Smooth muscle cell (in vitro differentiated cells): ENCODE results near the gene GALNT2. TPM values are rescaled to one million over a fixed set of nuclear protein-coding genes. Genes with fewer than 3 reads are reported as not detected.

Experiments used
- DNase-seq: peaks from one replicate; lab custom pipeline; 2025; ENCODE audit not compliant: unreplicated experiment; lab: John Stamatoyannopoulos, UW
- H2AFZ ChIP-seq: fragments of 200-600 bp; sonication (generic); 2 replicates; pipeline ENCODE4 v1.6.0; 2016; ENCODE audit warnings: antibody characterized with exemption, low read depth, mild to moderate bottlenecking
- H3F3A ChIP-seq: fragments of 200-600 bp; sonication (generic); 2 replicates; pipeline ENCODE4 v1.6.0; 2017; ENCODE audit warnings: antibody characterized with exemption, low read depth
- H3K27ac ChIP-seq: fragments of 200-600 bp; sonication (generic); 2 replicates; pipeline ENCODE4 v1.5.1; 2016; ENCODE audit warnings: low read depth, mild to moderate bottlenecking
- H3K27me3 ChIP-seq: fragments of 200-600 bp; sonication (generic); 2 replicates; pipeline ENCODE4 v1.6.1; 2016; ENCODE audit warnings: low read depth, mild to moderate bottlenecking
- H3K36me3 ChIP-seq: fragments of 200-600 bp; sonication (generic); 2 replicates; pipeline ENCODE4 v1.5.1; 2016; ENCODE audit warnings: low read depth
- H3K4me1 ChIP-seq: fragments of 200-600 bp; sonication (generic); 2 replicates; pipeline ENCODE4 v1.5.1; 2016; ENCODE audit warnings: low read depth
- H3K4me2 ChIP-seq: fragments of 200-600 bp; sonication (generic); 2 replicates; pipeline ENCODE4 v1.6.0; 2016; ENCODE audit warnings: mild to moderate bottlenecking
- H3K4me3 ChIP-seq: fragments of 200-600 bp; sonication (generic); 2 replicates; pipeline ENCODE4 v1.5.1; 2016; ENCODE audit warnings: mild to moderate bottlenecking
- H3K79me2 ChIP-seq: fragments of 200-600 bp; sonication (generic); 2 replicates; pipeline ENCODE4 v1.6.0; 2016; ENCODE audit warnings: low read depth, mild to moderate bottlenecking
- H3K9ac ChIP-seq: fragments of 200-600 bp; sonication (generic); 2 replicates; pipeline ENCODE4 v1.6.0; 2016; ENCODE audit warnings: low read depth
- H3K9me3 ChIP-seq: fragments of 200-600 bp; sonication (generic); replicated peaks from 2 replicates; pipeline ENCODE4 v1.5.1; 2016; ENCODE audit warnings: low read depth
- H4K20me1 ChIP-seq: fragments of 200-600 bp; sonication (generic); 2 replicates; pipeline ENCODE4 v1.6.0; 2016; ENCODE audit warnings: low read depth
- WGBS: methylation state at CpG from one replicate; pipeline ENCODE4 v1.1.7; 2016; ENCODE audit warnings: low lambda C conversion rate; 5-methylcytosine and 5-hydroxymethylcytosine counted together
- polyA plus RNA-seq: library from polyadenylated mRNA; unstranded; fragments of >200 nt; fragmentation: Nextera tagmentation; extraction: Ambion mirVana; gene quantifications from 2 replicates; pipeline ENCODE4 v1.2.1, GENCODE V29; 2016
- total RNA-seq: library from RNA; depleted of rRNA; stranded (reverse); fragments of >200 nt; gene quantifications from 2 replicates; pipeline ENCODE4 v1.2.3, GENCODE V29; 2014
- TF ChIP-seq, protein P1 (sequence below): fragments of 200-600 bp; sonication (generic); IDR thresholded peaks from 2 replicates; pipeline ENCODE4 v1.5.1; 2017; ENCODE audit warnings: borderline replicate concordance, mild to moderate bottlenecking, antibody characterized with exemption; ENCODE audit not compliant: insufficient read depth, poor library complexity, severe bottlenecking

Gene GALNT2
- total and polyA plus RNA-seq, 2 experiments from 2014 or later: 76.4 to 152 TPM

DNA sequence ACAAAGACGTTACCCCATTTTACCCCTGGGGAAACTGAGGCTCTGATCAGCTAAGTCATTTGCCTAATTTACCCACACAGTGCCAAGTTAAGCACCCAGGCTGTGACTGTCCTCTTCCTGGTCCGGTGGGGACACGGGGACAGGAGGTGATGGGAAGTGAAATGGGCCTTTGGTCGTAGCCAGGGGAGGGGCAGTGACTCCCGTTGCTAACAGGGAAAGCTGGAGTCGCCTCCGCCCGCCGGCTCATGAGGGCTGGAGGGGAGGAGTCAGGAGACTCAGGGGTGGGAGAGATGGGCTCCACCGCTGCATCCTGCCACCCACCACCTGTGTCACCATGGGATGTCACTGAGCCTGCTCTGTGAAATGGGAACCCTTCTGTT is 219.8 kb downstream of the GALNT2 start:
- no peak for DNase-seq
- H4K20me1 ChIP-seq: no peaks in the 10 kb centered on the region
- H3K36me3 ChIP-seq: no peaks in the 10 kb centered on the region
- no peak overlapping the region for H2AFZ ChIP-seq
- no peaks in the 10 kb centered on the region for H3K4me1 ChIP-seq
- H3K4me2 ChIP-seq: no peak overlapping the region
- H3K4me3 ChIP-seq: no peak overlapping the region
- TF ChIP-seq, protein P1, sequence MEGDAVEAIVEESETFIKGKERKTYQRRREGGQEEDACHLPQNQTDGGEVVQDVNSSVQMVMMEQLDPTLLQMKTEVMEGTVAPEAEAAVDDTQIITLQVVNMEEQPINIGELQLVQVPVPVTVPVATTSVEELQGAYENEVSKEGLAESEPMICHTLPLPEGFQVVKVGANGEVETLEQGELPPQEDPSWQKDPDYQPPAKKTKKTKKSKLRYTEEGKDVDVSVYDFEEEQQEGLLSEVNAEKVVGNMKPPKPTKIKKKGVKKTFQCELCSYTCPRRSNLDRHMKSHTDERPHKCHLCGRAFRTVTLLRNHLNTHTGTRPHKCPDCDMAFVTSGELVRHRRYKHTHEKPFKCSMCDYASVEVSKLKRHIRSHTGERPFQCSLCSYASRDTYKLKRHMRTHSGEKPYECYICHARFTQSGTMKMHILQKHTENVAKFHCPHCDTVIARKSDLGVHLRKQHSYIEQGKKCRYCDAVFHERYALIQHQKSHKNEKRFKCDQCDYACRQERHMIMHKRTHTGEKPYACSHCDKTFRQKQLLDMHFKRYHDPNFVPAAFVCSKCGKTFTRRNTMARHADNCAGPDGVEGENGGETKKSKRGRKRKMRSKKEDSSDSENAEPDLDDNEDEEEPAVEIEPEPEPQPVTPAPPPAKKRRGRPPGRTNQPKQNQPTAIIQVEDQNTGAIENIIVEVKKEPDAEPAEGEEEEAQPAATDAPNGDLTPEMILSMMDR: no peak
- no peaks in the 10 kb centered on the region for H3K79me2 ChIP-seq
- H3K9ac ChIP-seq: no peak overlapping the region
- H3K27me3 ChIP-seq: peaks cover 19% of the 10 kb centered on the region
- no peaks in the 10 kb centered on the region for H3K9me3 ChIP-seq
- H3F3A ChIP-seq: no peaks in the 10 kb centered on the region
- no peak overlapping the region for H3K27ac ChIP-seq
- 89% methylated on average over 10 of the region's 10 CpGs for WGBS

DNA sequence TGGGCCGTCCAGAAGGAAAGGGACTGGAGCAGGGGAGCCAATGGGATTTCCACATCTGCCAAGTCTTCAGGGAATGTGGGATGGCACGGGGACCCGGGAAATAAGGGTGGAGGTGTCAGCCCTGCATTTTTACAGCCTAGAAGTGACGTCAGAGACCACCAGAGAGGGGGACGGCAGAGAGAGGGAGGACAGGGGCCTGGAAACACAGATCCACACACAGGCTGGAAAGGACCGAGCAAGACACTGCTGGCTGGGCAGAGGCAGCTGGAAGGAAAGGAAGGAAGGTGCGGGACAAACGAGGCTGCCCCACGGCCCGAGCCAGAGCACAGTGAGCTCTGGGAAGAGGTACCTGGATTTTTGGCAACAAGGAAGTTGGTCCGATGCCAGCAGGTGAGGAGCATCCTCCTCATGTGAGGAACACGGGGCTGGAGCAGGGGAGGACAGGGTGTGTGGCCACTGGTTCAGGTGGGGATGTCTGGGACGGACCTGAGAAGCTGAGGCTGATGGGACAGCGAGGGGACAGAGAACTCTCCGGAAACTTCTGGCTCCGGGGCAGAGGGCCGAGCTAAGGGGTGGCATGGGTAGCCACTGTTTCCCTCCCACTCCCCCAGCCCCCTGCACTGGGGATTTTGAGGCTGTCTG is 220.8 kb downstream of the GALNT2 start:
- TF ChIP-seq, protein P1: no peak
- Histone ChIP-seq H3K9me3 (no peaks in the 10 kb centered on the region), H3K79me2 (no peaks in the 10 kb centered on the region), H4K20me1 (no peaks in the 10 kb centered on the region), H3K9ac (no peak overlapping the region), H3F3A (no peaks in the 10 kb centered on the region), H3K27me3 (peaks cover 28% of the 10 kb centered on the region), H3K4me2 (no peak overlapping the region), H2AFZ (no peak overlapping the region), H3K4me1 (no peaks in the 10 kb centered on the region), H3K27ac (no peak overlapping the region), H3K36me3 (no peaks in the 10 kb centered on the region), H3K4me3 (no peak overlapping the region)
- WGBS: 84% methylated on average over 17 of the region's 17 CpGs
- no peak for DNase-seq

DNA sequence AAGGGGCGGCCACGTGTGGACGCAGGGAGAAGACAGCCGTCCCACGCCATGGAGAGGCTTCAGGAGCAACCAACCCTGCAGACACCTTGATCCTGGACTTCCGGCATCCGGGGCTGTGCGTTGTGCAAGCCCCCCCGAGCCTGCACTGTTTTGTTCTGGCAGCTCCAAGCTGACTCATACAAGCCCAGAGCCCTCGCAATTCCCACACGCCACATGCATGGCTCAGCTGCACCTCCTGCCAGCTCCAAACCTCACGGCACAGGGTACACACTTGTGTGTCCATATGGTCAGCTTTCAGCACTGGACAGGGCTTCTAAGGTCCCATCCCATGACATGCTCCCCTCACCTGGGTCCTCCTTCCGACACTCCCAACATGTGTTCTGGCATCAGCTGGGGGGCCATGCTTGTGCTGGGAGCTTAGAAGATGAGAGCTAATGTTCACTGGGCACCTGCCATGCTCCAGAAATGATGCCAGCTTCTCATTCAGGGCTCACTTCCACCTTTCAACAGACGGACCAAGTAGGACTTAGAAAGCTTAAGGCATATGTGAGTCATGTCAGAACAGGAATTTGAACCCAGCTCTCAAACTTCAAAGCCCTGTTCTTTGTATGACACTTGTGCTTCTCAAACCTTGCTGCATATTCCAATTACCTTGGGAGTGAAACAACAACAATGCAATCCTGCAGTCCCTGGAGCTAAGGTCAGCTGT is 221.8 kb downstream of the GALNT2 start:
- Histone ChIP-seq H3K9ac (no peak overlapping the region), H3K9me3 (no peaks in the 10 kb centered on the region), H3K36me3 (no peaks in the 10 kb centered on the region), H2AFZ (no peak overlapping the region), H3K4me3 (no peak overlapping the region), H4K20me1 (no peaks in the 10 kb centered on the region), H3K79me2 (no peaks in the 10 kb centered on the region), H3F3A (no peaks in the 10 kb centered on the region), H3K27me3 (peaks cover 38% of the 10 kb centered on the region), H3K4me1 (no peaks in the 10 kb centered on the region), H3K4me2 (no peak overlapping the region), H3K27ac (no peak overlapping the region)
- no peak for DNase-seq
- TF ChIP-seq, protein P1: no peak
- 91% methylated on average over 14 of the region's 14 CpGs for WGBS

DNA sequence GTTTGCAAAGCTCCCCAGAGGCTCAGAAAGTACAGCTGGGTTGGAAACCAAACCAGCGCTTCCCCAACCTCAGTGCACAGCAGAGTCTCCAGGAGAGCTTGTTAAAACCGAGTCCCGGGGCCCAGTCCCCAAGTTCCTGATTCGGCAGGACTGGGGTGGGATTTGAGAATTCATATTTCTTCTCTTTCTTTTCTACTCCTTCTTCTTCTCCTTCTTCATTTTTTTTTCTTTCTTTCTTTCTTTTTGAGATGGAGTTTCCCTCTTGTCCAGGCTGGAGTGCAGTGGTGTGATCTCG is 222.3 kb downstream of the GALNT2 start:
- Histone ChIP-seq H3K9ac (no peak overlapping the region), H3K27me3 (peaks cover 43% of the 10 kb centered on the region), H3K4me2 (no peak overlapping the region), H3K79me2 (no peaks in the 10 kb centered on the region), H3K4me3 (no peak overlapping the region), H4K20me1 (no peaks in the 10 kb centered on the region), H2AFZ (no peak overlapping the region), H3K4me1 (no peaks in the 10 kb centered on the region), H3K27ac (no peak overlapping the region), H3F3A (no peaks in the 10 kb centered on the region), H3K9me3 (no peaks in the 10 kb centered on the region), H3K36me3 (no peaks in the 10 kb centered on the region)
- WGBS: 95% methylated on average over 5 of the region's 5 CpGs
- TF ChIP-seq, protein P1: no peak
- DNase-seq: no peak
